OCI-LY1 (cell line): ENCODE measurements around the gene IL20.

Source experiments
- H2AFZ ChIP-seq: fragments of 200-600 bp; sonication (generic), shearing (Covaris generic); 2 replicates; pipeline ENCODE4 v1.6.0; 2014; ENCODE audit warnings: antibody characterized with exemption, mild to moderate bottlenecking, low read length
- H3F3A ChIP-seq: fragments of 200-600 bp; sonication (generic), shearing (Covaris generic); 2 replicates; pipeline ENCODE4 v1.6.0; 2014; ENCODE audit warnings: mild to moderate bottlenecking, antibody characterized with exemption, low read length, moderate library complexity; ENCODE audit not compliant: insufficient read depth
- H3K27ac ChIP-seq: fragments of 200-600 bp; sonication (generic); 2 replicates; pipeline ENCODE4 v1.5.1; 2014; ENCODE audit warnings: low read length, mixed run types, mild to moderate bottlenecking, low read depth; ENCODE audit not compliant: poor library complexity, severe bottlenecking
- H3K27me3 ChIP-seq: fragments of 200-600 bp; sonication (generic); 2 replicates; pipeline ENCODE4 v1.6.0; 2014; ENCODE audit warnings: antibody characterized with exemption, mild to moderate bottlenecking, low read length, moderate library complexity; ENCODE audit not compliant: insufficient read depth
- H3K36me3 ChIP-seq: fragments of 200-600 bp; sonication (generic); 2 replicates; pipeline ENCODE4 v1.6.1; 2014; ENCODE audit warnings: mild to moderate bottlenecking, antibody characterized with exemption, low read length, moderate library complexity, mixed read lengths; ENCODE audit not compliant: insufficient read depth
- H3K4me1 ChIP-seq: fragments of 200-600 bp; sonication (generic); 2 replicates; pipeline ENCODE4 v1.5.1; 2014; ENCODE audit warnings: mild to moderate bottlenecking, low read length, moderate library complexity; ENCODE audit not compliant: insufficient read depth, severe bottlenecking
- H3K4me2 ChIP-seq: fragments of 200-600 bp; sonication (generic), shearing (Covaris generic); 2 replicates; pipeline ENCODE4 v1.6.1; 2014; ENCODE audit warnings: low read length
- H3K4me3 ChIP-seq: fragments of 200-600 bp; sonication (generic); 2 replicates; pipeline ENCODE4 v1.5.1; 2014; ENCODE audit warnings: low read length, low read depth, mild to moderate bottlenecking, mixed read lengths; ENCODE audit not compliant: poor library complexity, severe bottlenecking
- H3K79me2 ChIP-seq: fragments of 200-600 bp; shearing (Covaris generic); 2 replicates; pipeline ENCODE4 v1.6.1; 2016; ENCODE audit warnings: mixed run types, low read length, mixed read lengths; ENCODE audit not compliant: insufficient read depth
- H3K9ac ChIP-seq: fragments of 200-600 bp; sonication (generic), shearing (Covaris generic); 2 replicates; pipeline ENCODE4 v1.6.1; 2014; ENCODE audit warnings: mild to moderate bottlenecking, low read length, mixed read lengths
- H3K9me2 ChIP-seq: fragments of 200-600 bp; sonication (generic), shearing (Covaris generic); 2 replicates; pipeline ENCODE4 v1.6.1; 2014; ENCODE audit warnings: low read depth, mild to moderate bottlenecking, low read length, mixed read lengths
- H3K9me3 ChIP-seq: fragments of 200-600 bp; shearing (Covaris generic); 2 replicates; pipeline ENCODE4 v1.6.1; 2014; ENCODE audit warnings: low read length, mixed read lengths
- H4K20me1 ChIP-seq: fragments of 200-600 bp; sonication (generic), shearing (Covaris generic); 2 replicates; pipeline ENCODE4 v1.6.0; 2016; ENCODE audit warnings: mild to moderate bottlenecking, low read length; ENCODE audit not compliant: insufficient read depth
- EZH2 ChIP-seq: fragments of 200-600 bp; sonication (generic), shearing (Covaris generic); IDR thresholded peaks from 2 replicates; pipeline ENCODE4 v1.8.0; 2017; ENCODE audit warnings: borderline replicate concordance, mixed run types, mild to moderate bottlenecking, antibody characterized with exemption, low read length, moderate library complexity, mixed read lengths
- TF ChIP-seq, protein P1 (sequence below): fragments of 200-600 bp; sonication (generic), shearing (Covaris generic); IDR thresholded peaks from 2 replicates; pipeline ENCODE4 v1.5.1; 2017; ENCODE audit warnings: mild to moderate bottlenecking, antibody characterized with exemption, low read length, moderate library complexity, mixed read lengths

IL20 gene

DNA sequence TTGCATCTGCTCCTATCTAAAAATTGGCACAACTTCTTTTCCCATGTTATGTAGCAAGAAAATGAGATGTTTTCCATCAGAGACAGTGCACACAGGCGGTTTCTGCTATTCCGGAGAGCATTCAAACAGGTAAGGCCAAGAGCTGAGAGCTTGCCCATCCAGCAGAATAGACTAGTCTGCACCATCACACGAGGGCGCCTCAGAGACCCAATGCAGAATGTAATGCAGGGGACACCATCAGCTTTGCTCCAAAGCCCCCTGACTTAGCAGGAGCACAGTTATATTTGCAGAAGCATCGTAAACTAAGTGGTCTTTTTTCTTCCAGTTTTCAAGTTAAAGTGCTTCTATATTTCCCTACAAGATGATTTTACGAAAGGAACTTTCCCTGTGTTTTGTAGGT is 36.5 kb downstream of the IL20 start:
- Histone ChIP-seq H3K9ac (no peak overlapping the region), H4K20me1 (no peaks in the 10 kb centered on the region), H3K4me3 (no peak overlapping the region), H3K4me1 (peaks cover 6% of the 10 kb centered on the region), H3K9me3 (no peaks in the 10 kb centered on the region), H3K27ac (no peak overlapping the region), H2AFZ (no peak overlapping the region), H3K27me3 (no peaks in the 10 kb centered on the region), H3F3A (no peaks in the 10 kb centered on the region), H3K9me2 (no peaks in the 10 kb centered on the region), H3K36me3 (no peaks in the 10 kb centered on the region), H3K4me2 (no peak overlapping the region), H3K79me2 (no peaks in the 10 kb centered on the region)
- TF ChIP-seq, protein P1, sequence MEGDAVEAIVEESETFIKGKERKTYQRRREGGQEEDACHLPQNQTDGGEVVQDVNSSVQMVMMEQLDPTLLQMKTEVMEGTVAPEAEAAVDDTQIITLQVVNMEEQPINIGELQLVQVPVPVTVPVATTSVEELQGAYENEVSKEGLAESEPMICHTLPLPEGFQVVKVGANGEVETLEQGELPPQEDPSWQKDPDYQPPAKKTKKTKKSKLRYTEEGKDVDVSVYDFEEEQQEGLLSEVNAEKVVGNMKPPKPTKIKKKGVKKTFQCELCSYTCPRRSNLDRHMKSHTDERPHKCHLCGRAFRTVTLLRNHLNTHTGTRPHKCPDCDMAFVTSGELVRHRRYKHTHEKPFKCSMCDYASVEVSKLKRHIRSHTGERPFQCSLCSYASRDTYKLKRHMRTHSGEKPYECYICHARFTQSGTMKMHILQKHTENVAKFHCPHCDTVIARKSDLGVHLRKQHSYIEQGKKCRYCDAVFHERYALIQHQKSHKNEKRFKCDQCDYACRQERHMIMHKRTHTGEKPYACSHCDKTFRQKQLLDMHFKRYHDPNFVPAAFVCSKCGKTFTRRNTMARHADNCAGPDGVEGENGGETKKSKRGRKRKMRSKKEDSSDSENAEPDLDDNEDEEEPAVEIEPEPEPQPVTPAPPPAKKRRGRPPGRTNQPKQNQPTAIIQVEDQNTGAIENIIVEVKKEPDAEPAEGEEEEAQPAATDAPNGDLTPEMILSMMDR, result no peak
- no peak for TF ChIP-seq EZH2

DNA sequence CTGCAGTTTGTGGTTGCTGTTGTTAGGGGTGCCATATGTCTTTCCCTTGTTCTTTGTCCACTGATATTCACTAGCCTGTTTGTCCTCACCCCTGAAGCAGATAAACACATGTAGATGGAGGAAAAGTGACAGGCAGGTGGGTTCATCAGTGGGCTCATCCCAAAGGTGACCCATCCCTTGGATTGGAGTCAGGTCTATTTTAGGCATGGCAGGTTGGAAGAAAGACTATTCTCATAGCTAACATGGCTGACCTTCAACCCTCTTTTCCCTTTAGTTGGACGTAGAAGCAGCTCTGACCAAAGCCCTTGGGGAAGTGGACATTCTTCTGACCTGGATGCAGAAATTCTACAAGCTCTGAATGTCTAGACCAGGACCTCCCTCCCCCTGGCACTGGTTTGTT is 37.3 kb downstream of the IL20 start:
- no peaks in the 10 kb centered on the region for H3K9me2 ChIP-seq
- H3K36me3 ChIP-seq, result no peaks in the 10 kb centered on the region
- no peaks in the 10 kb centered on the region for H3K27me3 ChIP-seq
- no peaks in the 10 kb centered on the region for H3F3A ChIP-seq
- H2AFZ ChIP-seq, result no peak overlapping the region
- no peaks in the 10 kb centered on the region for H3K9me3 ChIP-seq
- no peaks in the 10 kb centered on the region for H3K79me2 ChIP-seq
- H3K4me3 ChIP-seq, result no peak overlapping the region
- peaks cover 6% of the 10 kb centered on the region for H3K4me1 ChIP-seq
- TF ChIP-seq, protein P1, result no peak
- TF ChIP-seq EZH2, result no peak
- no peak overlapping the region for H3K4me2 ChIP-seq
- H3K27ac ChIP-seq, result no peak overlapping the region
- no peak overlapping the region for H3K9ac ChIP-seq
- no peaks in the 10 kb centered on the region for H4K20me1 ChIP-seq

DNA sequence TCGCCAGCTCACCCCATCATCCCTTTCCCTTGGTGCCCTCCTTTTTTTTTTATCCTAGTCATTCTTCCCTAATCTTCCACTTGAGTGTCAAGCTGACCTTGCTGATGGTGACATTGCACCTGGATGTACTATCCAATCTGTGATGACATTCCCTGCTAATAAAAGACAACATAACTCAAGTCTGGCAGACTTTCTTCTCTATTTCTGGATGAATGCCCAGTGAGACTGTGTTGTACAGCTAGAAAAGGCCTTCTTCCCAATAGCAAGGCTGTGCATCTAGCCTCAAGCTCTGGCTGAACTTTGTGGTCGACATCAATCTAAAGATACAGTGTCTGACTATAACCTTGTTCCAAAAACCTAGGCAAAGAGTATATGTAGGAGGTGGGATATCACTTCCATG is 38.3 kb downstream of the IL20 start:
- Histone ChIP-seq H4K20me1 (no peaks in the 10 kb centered on the region), H3F3A (no peaks in the 10 kb centered on the region), H3K4me1 (peaks cover 6% of the 10 kb centered on the region), H3K9ac (no peak overlapping the region), H3K27ac (no peak overlapping the region), H3K4me2 (no peak overlapping the region), H3K79me2 (no peaks in the 10 kb centered on the region), H3K9me2 (no peaks in the 10 kb centered on the region), H3K36me3 (no peaks in the 10 kb centered on the region), H2AFZ (no peak overlapping the region), H3K9me3 (no peaks in the 10 kb centered on the region), H3K27me3 (no peaks in the 10 kb centered on the region), H3K4me3 (no peak overlapping the region)
- TF ChIP-seq EZH2, result no peak
- TF ChIP-seq, protein P1, result no peak
